Measurements from ENCODE around the gene PAX8. TPM values are rescaled to one million over a fixed set of nuclear protein-coding genes. Genes with fewer than 3 reads are reported as not detected.

Gene PAX8
- total RNA-seq, 4 donors from 2014 or later = 0.58 to 2.1 (median 1.1) TPM

DNA sequence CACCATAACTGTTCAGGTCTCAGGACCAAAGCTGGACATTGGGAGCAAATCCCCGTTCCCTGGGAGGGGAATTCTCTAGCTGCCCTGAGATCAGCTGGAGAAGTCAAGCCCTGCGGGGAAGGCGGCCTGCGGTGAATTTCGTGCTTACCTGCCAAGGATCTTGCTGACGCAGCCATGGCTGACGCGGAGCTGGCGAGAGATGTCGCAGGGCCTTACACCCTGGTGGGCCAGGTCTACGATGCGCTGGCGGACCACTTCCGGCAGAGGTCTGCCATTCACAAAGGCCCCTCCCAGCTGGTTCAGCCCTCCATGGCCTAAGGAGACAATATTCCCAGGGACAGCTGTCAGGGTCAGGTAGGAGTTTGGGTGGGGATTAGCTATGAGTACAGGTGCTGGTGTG, 32.1 kb downstream of the PAX8 start:
- Histone ChIP-seq H3K9me3 (no peaks in the 10 kb centered on the region), H3K27me3 (no peaks in the 10 kb centered on the region), H3K4me3 (no peak overlapping the region), H3K4me1 (peaks cover 10 to 17% (median 14%) of the 10 kb centered on the region in 4 donors), H3K36me3 (no peaks in the 10 kb centered on the region), H3K27ac (replicated peaks in 1 of 4) (no peak overlapping the region)
- WGBS = 90% methylated on average over 14 of the region's 14 CpGs
- intact Hi-C loops (cut with DNase I) = loop anchor here (5.0 kb wide), 1 partner anchor 44 kb away; no protein-coding TSS in a partner anchor
- no peak for DNase-seq (ENCODE audit: extremely low spot score)
- TF ChIP-seq POLR2A (IDR thresholded peaks at IDR 0.05; ENCODE audit: low read depth) (no peak), EP300 (IDR thresholded peaks at IDR 0.05) (no peak), POLR2AphosphoS5 (IDR thresholded peaks at IDR 0.05) (no peak)
- TF ChIP-seq, protein P1, sequence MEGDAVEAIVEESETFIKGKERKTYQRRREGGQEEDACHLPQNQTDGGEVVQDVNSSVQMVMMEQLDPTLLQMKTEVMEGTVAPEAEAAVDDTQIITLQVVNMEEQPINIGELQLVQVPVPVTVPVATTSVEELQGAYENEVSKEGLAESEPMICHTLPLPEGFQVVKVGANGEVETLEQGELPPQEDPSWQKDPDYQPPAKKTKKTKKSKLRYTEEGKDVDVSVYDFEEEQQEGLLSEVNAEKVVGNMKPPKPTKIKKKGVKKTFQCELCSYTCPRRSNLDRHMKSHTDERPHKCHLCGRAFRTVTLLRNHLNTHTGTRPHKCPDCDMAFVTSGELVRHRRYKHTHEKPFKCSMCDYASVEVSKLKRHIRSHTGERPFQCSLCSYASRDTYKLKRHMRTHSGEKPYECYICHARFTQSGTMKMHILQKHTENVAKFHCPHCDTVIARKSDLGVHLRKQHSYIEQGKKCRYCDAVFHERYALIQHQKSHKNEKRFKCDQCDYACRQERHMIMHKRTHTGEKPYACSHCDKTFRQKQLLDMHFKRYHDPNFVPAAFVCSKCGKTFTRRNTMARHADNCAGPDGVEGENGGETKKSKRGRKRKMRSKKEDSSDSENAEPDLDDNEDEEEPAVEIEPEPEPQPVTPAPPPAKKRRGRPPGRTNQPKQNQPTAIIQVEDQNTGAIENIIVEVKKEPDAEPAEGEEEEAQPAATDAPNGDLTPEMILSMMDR (IDR thresholded peaks at IDR 0.05) = no peak

DNA sequence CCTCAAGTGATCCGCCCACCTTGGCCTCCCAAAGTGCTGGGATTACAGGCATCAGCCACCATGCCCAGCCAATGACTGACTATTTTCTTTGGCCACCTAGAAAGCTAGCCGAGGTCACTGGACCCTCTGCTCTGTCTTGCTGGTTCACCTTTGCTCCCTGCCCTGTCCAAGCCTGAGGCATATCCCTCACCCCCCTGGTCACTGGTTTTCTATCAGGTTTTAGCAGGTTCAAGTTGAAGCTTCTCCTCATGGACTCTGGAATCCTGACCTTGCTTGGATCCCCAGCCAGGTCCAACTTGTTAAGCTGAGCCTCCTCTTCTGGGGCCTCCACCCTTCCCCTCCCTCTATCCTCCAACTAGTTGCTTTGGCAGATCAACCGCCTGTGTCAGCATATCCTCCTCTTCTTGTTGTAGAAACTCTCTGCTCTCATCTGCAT, 33.4 kb downstream of the PAX8 start:
- Histone ChIP-seq H3K4me3 (no peak overlapping the region), H3K9me3 (no peaks in the 10 kb centered on the region), H3K36me3 (no peaks in the 10 kb centered on the region), H3K4me1 (peaks cover 24 to 30% (median 27%) of the 10 kb centered on the region in 4 donors), H3K27ac (replicated peaks in 1 of 4) (no peak overlapping the region), H3K27me3 (no peaks in the 10 kb centered on the region)
- TF ChIP-seq, protein P1 (IDR thresholded peaks at IDR 0.05) = no peak
- TF ChIP-seq POLR2AphosphoS5 (IDR thresholded peaks at IDR 0.05) = no peak
- TF ChIP-seq EP300 (IDR thresholded peaks at IDR 0.05) = no peak
- no peak for TF ChIP-seq POLR2A (IDR thresholded peaks at IDR 0.05; ENCODE audit: low read depth)
- 81% methylated on average over 3 of the region's 3 CpGs for whole genome bisulfite sequencing
- intact Hi-C loops (cut with DNase I) = loop anchor here (5.0 kb wide), 1 partner anchor 43 kb away; no protein-coding TSS in a partner anchor
- DNase-seq (ENCODE audit: extremely low spot score) = no peak

DNA sequence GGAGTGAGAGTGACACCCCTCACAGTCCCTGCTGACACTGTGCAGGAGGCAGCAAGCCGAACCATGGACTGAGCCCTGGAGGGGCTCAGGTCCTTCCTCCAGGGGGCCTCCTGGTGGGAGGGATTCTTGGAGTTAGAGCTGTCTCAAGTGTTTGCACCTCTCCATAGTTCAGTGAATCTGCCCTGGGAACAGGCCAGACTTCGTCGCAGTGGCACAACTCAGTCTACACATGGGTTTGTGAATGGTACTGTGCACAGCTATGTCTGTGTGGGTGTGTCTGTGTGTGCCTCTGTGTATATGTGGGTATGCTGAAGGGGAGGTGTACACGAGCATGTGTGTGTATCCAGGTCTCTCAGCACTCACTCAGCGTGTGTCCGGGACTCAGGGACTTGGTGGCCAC, 36.4 kb downstream of the PAX8 start:
- H3K4me1 ChIP-seq = peaks cover 27 to 41% (median 35%) of the 10 kb centered on the region in 4 donors
- no peaks in the 10 kb centered on the region for H3K27me3 ChIP-seq
- H3K4me3 ChIP-seq = no peak overlapping the region
- TF ChIP-seq POLR2AphosphoS5 (IDR thresholded peaks at IDR 0.05) (no peak), EP300 (IDR thresholded peaks at IDR 0.05) (no peak), POLR2A (IDR thresholded peaks at IDR 0.05; ENCODE audit: low read depth) (no peak)
- TF ChIP-seq, protein P1 (IDR thresholded peaks at IDR 0.05) = no peak
- DNase-seq (ENCODE audit: extremely low spot score) = no peak
- intact Hi-C loops (cut with DNase I) = no loop called here
- H3K36me3 ChIP-seq = no peaks in the 10 kb centered on the region
- peak overlapping the region in 2 of 4 donors; percentile 74 to 75 for H3K27ac ChIP-seq (replicated peaks in 1 of 4)
- H3K9me3 ChIP-seq = no peaks in the 10 kb centered on the region
- WGBS = 95% methylated on average over 6 of the region's 6 CpGs

DNA sequence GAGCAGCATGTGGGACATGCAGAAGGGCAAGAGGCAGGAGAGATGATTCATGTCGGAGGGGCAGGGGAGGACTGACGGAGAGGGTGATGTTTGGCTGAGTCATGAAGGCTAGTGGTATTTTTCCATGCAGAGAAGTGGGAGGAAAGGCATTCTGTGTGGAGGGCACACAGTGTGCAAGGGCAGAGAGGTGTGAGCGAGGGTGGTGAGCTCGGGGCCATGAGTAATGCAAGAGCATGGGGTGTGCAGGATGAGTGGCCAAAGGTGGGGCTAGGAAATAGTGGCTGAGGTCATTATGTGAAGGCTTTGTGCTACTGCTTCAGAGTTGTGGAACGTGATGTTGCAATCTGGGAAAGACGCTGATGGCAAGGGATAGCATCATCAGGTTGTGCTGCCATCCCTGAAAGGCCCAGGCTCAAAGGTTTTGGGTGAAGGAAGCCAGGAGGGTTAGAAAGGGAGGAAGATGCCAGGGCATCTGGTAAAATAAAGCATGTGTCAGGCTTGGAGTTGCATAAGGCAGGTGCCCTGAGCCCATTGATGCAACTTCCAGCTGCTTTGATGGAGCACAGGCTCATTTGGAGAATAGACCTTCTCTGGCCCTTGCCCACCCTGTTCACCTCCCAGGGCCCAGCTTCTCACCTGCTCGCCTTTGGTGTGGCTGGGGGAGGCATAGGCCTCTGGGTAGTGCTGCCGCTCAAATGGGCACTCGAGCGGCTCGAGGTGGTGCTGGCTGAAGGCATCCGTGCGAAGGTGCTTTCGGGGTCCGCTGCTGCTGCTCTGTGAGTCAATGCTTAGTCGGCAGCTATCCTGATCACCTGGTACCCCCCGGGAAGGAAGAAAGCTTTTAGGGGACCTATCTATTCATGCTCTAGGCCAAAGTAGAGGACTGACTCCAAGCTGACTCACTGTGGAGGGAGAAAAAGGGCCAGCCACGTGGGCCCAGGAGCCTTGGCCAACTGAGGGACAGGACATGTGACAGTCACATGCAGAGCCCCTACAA, 37.5 kb downstream of the PAX8 start:
- no peaks in the 10 kb centered on the region for H3K36me3 ChIP-seq
- H3K27ac ChIP-seq (replicated peaks in 1 of 4) = peak overlapping the region; percentile 74 to 81 (median 76)
- H3K4me1 ChIP-seq = peaks cover 27 to 51% (median 42%) of the 10 kb centered on the region in 4 donors
- intact Hi-C loops (cut with DNase I) = no loop called here
- H3K4me3 ChIP-seq = no peak overlapping the region
- TF ChIP-seq POLR2A (IDR thresholded peaks at IDR 0.05; ENCODE audit: low read depth) (no peak), POLR2AphosphoS5 (IDR thresholded peaks at IDR 0.05) (peak; percentile 85 to 89), EP300 (IDR thresholded peaks at IDR 0.05) (peak; percentile 67)
- no peaks in the 10 kb centered on the region for H3K27me3 ChIP-seq
- peak; percentile 94 for DNase-seq (ENCODE audit: extremely low spot score)
- 59% methylated on average over 16 of the region's 18 CpGs for WGBS
- no peaks in the 10 kb centered on the region for H3K9me3 ChIP-seq
